Parathyroid adenoma (tissue), 2 donors: ENCODE measurements around the gene ARHGEF4.

ENCODE experiments used
- H2AFZ ChIP-seq: fragments of 300-600 bp; sonication (generic); one replicate; pipeline ENCODE4 v1.7.0; 2017; ENCODE audit warnings: antibody characterized with exemption, mild to moderate bottlenecking
- H3K27ac ChIP-seq: fragments of 300-600 bp; sonication (generic); one replicate; pipeline ENCODE4 v1.7.0; 2017
- H3K27me3 ChIP-seq: fragments of 300-600 bp; sonication (generic); one replicate; pipeline ENCODE4 v1.7.0; 2017; ENCODE audit warnings: low read length; ENCODE audit not compliant: control insufficient read depth, insufficient read depth
- H3K36me3 ChIP-seq: fragments of 300-600 bp; sonication (generic); one replicate; pipeline ENCODE4 v1.7.0; 2017; ENCODE audit warnings: low read length; ENCODE audit not compliant: control insufficient read depth, insufficient read depth
- H3K4me1 ChIP-seq: fragments of 300-600 bp; sonication (generic); one replicate; pipeline ENCODE4 v1.7.0; 2017; ENCODE audit warnings: control low read depth
- H3K4me2 ChIP-seq: fragments of 300-600 bp; sonication (generic); one replicate; pipeline ENCODE4 v1.7.0; 2017; ENCODE audit warnings: low read length
- H3K4me3 ChIP-seq: fragments of 300-600 bp; sonication (generic); one replicate; pipeline ENCODE4 v1.7.0; 2017; ENCODE audit warnings: low read depth, low read length
- H3K79me2 ChIP-seq: fragments of 300-600 bp; sonication (generic); one replicate; pipeline ENCODE4 v1.7.0; 2017; ENCODE audit warnings: control low read depth
- H3K9ac ChIP-seq: fragments of 300-600 bp; sonication (generic); one replicate; pipeline ENCODE4 v1.7.0; 2017; ENCODE audit warnings: mild to moderate bottlenecking
- H3K9me3 ChIP-seq: fragments of 300-600 bp; sonication (generic); one replicate; pipeline ENCODE4 v1.7.0; 2017; ENCODE audit warnings: low read length; ENCODE audit not compliant: control insufficient read depth
- TF ChIP-seq, protein P1 (sequence below): fragments of 300-600 bp; sonication (generic); IDR thresholded peaks from one replicate; pipeline ENCODE4 v1.7.0; 2017; ENCODE audit warnings: antibody characterized with exemption, mild to moderate bottlenecking
- donor health status: primary hyperparathyroidism.

Gene ARHGEF4

DNA sequence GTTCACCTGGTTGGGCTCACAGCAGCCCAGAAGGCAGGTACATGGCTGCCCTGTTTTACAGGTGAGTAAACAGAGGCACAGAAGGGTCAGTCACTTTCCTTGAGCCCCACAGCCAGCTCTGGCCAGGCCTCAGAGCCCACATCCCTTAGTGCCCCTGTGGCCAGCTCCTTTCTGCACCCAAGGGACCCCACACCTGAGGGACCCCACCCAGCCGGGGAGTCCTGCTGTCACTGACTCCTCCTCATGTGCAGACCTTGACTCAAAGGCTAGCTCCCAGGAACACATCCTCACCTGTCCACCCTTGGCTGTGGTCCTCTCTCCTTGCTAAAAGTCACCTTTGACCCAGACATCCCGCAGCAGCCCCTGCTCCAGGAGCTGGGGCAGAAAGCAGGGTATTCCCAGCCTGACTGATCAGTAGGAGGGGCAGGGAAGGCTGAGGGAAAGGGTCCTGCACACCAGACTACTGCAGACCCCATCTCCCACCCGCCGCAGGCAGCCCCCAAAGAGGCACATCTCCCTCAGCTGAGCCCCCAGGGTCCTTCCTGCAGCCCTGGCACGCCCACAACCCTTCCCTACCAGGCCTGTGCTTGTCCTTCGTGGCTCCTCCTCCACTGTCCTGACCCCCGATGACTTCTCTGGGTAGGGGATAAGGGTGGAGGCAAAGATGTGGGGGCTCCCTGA lies 9.8 kb upstream of the ARHGEF4 start:
- H2AFZ ChIP-seq: no peak overlapping the region
- no peaks in the 10 kb centered on the region for H3K27me3 ChIP-seq
- H3K4me1 ChIP-seq: no peaks in the 10 kb centered on the region
- no peak overlapping the region for H3K27ac ChIP-seq
- H3K4me3 ChIP-seq: no peak overlapping the region
- H3K4me2 ChIP-seq: no peak overlapping the region
- TF ChIP-seq, protein P1, sequence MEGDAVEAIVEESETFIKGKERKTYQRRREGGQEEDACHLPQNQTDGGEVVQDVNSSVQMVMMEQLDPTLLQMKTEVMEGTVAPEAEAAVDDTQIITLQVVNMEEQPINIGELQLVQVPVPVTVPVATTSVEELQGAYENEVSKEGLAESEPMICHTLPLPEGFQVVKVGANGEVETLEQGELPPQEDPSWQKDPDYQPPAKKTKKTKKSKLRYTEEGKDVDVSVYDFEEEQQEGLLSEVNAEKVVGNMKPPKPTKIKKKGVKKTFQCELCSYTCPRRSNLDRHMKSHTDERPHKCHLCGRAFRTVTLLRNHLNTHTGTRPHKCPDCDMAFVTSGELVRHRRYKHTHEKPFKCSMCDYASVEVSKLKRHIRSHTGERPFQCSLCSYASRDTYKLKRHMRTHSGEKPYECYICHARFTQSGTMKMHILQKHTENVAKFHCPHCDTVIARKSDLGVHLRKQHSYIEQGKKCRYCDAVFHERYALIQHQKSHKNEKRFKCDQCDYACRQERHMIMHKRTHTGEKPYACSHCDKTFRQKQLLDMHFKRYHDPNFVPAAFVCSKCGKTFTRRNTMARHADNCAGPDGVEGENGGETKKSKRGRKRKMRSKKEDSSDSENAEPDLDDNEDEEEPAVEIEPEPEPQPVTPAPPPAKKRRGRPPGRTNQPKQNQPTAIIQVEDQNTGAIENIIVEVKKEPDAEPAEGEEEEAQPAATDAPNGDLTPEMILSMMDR: no peak
- H3K9ac ChIP-seq: no peak overlapping the region
- no peaks in the 10 kb centered on the region for H3K79me2 ChIP-seq
- no peaks in the 10 kb centered on the region for H3K9me3 ChIP-seq
- no peaks in the 10 kb centered on the region for H3K36me3 ChIP-seq

DNA sequence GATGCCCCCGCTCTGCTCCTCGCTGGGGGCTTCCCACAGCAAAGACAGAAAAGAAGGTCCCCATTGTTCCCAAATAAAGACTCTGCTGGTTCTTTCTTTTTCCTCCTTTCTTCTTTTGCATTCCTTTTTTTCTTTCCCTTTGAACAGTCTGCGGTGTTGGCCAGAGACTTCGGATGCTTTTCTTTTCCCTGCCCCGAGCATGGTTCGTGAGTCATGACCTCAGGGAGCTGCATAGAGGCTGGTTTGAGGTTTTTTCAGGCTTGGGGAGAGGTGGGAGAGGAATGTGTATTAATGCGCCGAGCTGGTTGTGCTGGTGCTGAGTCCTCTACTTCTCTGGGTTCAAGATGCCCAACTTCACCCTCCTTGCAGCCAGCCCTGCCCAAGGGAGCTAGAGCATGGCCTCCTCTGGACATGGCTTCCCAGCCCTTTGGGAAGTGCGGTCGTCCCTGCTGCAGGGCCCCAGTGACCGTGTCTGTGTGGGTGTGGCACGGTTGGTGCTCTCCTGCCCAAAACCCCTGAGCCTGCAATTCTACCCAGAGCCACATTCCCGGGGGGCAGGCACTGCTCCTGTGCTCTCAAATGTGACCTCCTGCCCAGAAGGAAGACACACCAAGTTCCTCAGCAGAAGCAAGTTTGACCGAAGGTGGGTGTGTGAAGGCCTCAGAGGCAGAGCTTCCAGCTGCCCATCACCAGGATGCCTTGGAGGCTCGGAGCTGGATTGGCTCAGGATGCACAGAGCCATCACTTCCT lies 9.0 kb upstream of the ARHGEF4 start:
- no peaks in the 10 kb centered on the region for H3K36me3 ChIP-seq
- H3K4me1 ChIP-seq: no peaks in the 10 kb centered on the region
- H3K9me3 ChIP-seq: no peaks in the 10 kb centered on the region
- H3K4me2 ChIP-seq: no peak overlapping the region
- no peaks in the 10 kb centered on the region for H3K79me2 ChIP-seq
- H3K9ac ChIP-seq: no peak overlapping the region
- no peak overlapping the region for H2AFZ ChIP-seq
- no peaks in the 10 kb centered on the region for H3K27me3 ChIP-seq
- no peak overlapping the region for H3K4me3 ChIP-seq
- H3K27ac ChIP-seq: no peak overlapping the region
- TF ChIP-seq, protein P1: no peak

DNA sequence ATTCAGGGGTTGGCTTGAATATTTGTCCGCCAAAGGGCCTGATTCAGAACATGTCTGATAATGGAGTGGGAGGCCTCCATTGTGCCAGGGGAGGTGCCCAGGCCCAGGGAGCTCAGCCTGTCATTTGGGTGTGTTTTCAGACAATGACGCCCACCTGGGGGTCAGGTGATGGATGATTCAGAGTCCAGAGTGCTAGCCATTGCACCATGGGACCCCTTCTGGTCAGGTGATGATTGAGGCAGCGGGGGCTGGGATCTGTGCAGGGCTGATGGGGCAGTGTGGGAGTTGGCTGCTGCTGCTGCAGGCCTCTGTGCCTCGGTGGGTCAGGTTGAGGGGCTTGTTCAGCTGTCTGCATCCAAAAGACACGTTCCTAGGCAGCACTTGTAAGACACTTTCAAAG lies 8.3 kb upstream of the ARHGEF4 start:
- Histone ChIP-seq H3K4me3 (no peak overlapping the region), H3K9me3 (no peaks in the 10 kb centered on the region), H3K27ac (no peak overlapping the region), H3K27me3 (no peaks in the 10 kb centered on the region), H3K4me2 (no peak overlapping the region), H3K9ac (no peak overlapping the region), H2AFZ (no peak overlapping the region), H3K79me2 (no peaks in the 10 kb centered on the region), H3K36me3 (no peaks in the 10 kb centered on the region), H3K4me1 (no peaks in the 10 kb centered on the region)
- TF ChIP-seq, protein P1: no peak

DNA sequence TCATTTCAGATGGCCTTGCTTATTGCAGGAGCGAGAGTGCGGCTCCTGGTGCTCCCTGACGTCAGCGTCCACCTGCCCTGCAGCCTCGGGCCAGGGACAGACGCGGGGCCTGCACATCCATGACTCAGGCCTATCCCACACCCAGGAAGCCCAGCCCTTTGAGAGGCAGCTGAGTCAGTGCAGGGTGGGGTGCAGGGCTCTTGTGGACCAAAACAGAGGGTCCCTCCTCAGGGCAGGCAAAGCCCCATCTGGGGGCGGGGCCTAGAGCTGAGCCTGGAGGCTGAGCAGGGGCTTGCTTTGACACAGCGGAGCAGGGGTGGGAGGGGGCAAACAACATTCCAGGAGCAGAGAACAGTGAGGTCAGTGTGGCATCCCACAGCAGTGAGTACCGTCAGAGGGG lies 7.7 kb upstream of the ARHGEF4 start:
- Histone ChIP-seq H3K79me2 (no peaks in the 10 kb centered on the region), H3K4me3 (no peak overlapping the region), H3K4me2 (no peak overlapping the region), H3K9ac (no peak overlapping the region), H3K36me3 (no peaks in the 10 kb centered on the region), H2AFZ (no peak overlapping the region), H3K4me1 (no peaks in the 10 kb centered on the region), H3K9me3 (no peaks in the 10 kb centered on the region), H3K27ac (no peak overlapping the region), H3K27me3 (no peaks in the 10 kb centered on the region)
- TF ChIP-seq, protein P1: no peak

DNA sequence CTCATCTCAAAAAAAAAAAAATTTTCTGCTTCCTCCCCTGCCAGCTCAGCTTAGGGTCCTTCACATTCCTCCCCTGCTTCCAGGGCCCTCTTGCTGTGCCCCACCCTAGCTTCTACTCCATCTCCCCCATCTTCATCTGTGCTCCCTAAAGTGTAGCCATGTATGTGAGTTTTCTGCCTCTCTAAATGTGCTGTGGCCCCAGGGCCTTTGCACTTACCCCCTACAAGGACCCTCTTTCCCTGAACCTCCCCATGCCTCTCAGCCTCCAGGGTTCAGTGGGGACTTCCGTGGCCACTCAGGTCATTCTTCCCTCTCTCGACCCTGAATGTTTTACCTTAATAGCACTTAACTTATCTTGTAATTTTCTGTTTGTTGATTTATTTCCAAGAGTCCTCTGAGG lies 6.2 kb upstream of the ARHGEF4 start:
- H3K4me2 ChIP-seq: no peak overlapping the region
- H3K9me3 ChIP-seq: no peaks in the 10 kb centered on the region
- H3K9ac ChIP-seq: no peak overlapping the region
- H3K36me3 ChIP-seq: no peaks in the 10 kb centered on the region
- H3K27me3 ChIP-seq: no peaks in the 10 kb centered on the region
- H3K79me2 ChIP-seq: no peaks in the 10 kb centered on the region
- H3K4me3 ChIP-seq: no peak overlapping the region
- H3K4me1 ChIP-seq: no peaks in the 10 kb centered on the region
- TF ChIP-seq, protein P1: no peak
- H2AFZ ChIP-seq: no peak overlapping the region
- no peak overlapping the region for H3K27ac ChIP-seq
